ENCODE results near the gene PRTFDC1. TPM values are rescaled to one million over a fixed set of nuclear protein-coding genes. Genes with fewer than 3 reads are reported as not detected.
"Not testable (repeated sequence)": the region's sequence is repeated elsewhere in the genome, so short reads cannot be mapped to it uniquely, and the experiment has no call there.

The PRTFDC1 gene
- total RNA-seq, 1 experiment from 2014 or later = not detected

GRCh38 chr10:24969841-24970281 lies 17.5 kb upstream of the PRTFDC1 start:
- DNase-seq (ENCODE audit: low read depth, low spot score) (no peak), ATAC-seq (no peak)
- no peaks in the 10 kb centered on the region for H3K4me1 ChIP-seq (ENCODE audit: control insufficient read depth in 1 of 2, insufficient read depth in 2 of 2, low read length in 2 of 2)
- H2AFZ ChIP-seq (ENCODE audit: low read depth, low read length, poor library complexity, severe bottlenecking) = no peak overlapping the region
- no peak overlapping the region for H3K4me3 ChIP-seq (replicated peaks in 1 of 2; ENCODE audit: low read depth in 1 of 2, low read length in 2 of 2)
- H3K9me3 ChIP-seq (ENCODE audit: control insufficient read depth in 1 of 2, insufficient read depth in 1 of 2, low read depth in 1 of 2, low read length in 2 of 2) = no peaks in the 10 kb centered on the region
- no TSS peak for BruUV-seq (replicated peaks)
- TF ChIP-seq EZH2phosphoT487 (IDR thresholded peaks at IDR 0.05; ENCODE audit: borderline replicate concordance) (no peak), POLR2AphosphoS5 (IDR thresholded peaks at IDR 0.05; ENCODE audit: low read depth, low read length) (no peak), POLR2A (IDR thresholded peaks at IDR 0.05; ENCODE audit: borderline replicate concordance, extremely low read depth, insufficient read depth, insufficient read length) (no peak), EGR1 (IDR thresholded peaks at IDR 0.05; ENCODE audit: low read depth) (no peak)
- ChIA-PET RAD21 (ENCODE audit: low non-redundant PET in 1 of 2, low total read pairs in 2 of 2, uncharacterized antibody in 2 of 2, unreplicated experiment in 2 of 2) (no interaction called here), POLR2A (no interaction called here), CTCF (no interaction called here)
- no peak overlapping the region for H3K9ac ChIP-seq (ENCODE audit: low read length)
- H3K27ac ChIP-seq (ENCODE audit: low read depth, low read length) = no peak overlapping the region
- H3K36me3 ChIP-seq (ENCODE audit: control insufficient read depth in 1 of 2, insufficient read depth in 2 of 2, low read length in 2 of 2) = no peaks in the 10 kb centered on the region
- intact Hi-C loops (cut with micrococcal nuclease) = no loop called here
- H3K9me2 ChIP-seq (ENCODE audit: insufficient read depth) = no peaks in the 10 kb centered on the region
- no peak overlapping the region for H3K4me2 ChIP-seq (ENCODE audit: low read length)
- H3K79me2 ChIP-seq (ENCODE audit: insufficient read depth, low read length) = no peaks in the 10 kb centered on the region
- no peaks in the 10 kb centered on the region for H3K27me3 ChIP-seq (ENCODE audit: insufficient read depth, low read length)
- H4K20me1 ChIP-seq (ENCODE audit: insufficient read depth) = no peaks in the 10 kb centered on the region

GRCh38 chr10:24968951-24969350 lies 16.5 kb upstream of the PRTFDC1 start:
- H3K36me3 ChIP-seq (ENCODE audit: control insufficient read depth in 1 of 2, insufficient read depth in 2 of 2, low read length in 2 of 2); H3K79me2 ChIP-seq (ENCODE audit: insufficient read depth, low read length); H3K9ac ChIP-seq (ENCODE audit: low read length); H4K20me1 ChIP-seq (ENCODE audit: insufficient read depth); ATAC-seq; RAD21 ChIA-PET (ENCODE audit: low non-redundant PET in 1 of 2, low total read pairs in 2 of 2, uncharacterized antibody in 2 of 2, unreplicated experiment in 2 of 2); H3K9me3 ChIP-seq (ENCODE audit: control insufficient read depth in 1 of 2, insufficient read depth in 1 of 2, low read depth in 1 of 2, low read length in 2 of 2); H3K4me2 ChIP-seq (ENCODE audit: low read length); H3K27me3 ChIP-seq (ENCODE audit: insufficient read depth, low read length); intact Hi-C loops (cut with micrococcal nuclease); BruUV-seq (replicated peaks); H2AFZ ChIP-seq (ENCODE audit: low read depth, low read length, poor library complexity, severe bottlenecking); H3K4me3 ChIP-seq (replicated peaks in 1 of 2; ENCODE audit: low read depth in 1 of 2, low read length in 2 of 2); H3K27ac ChIP-seq (ENCODE audit: low read depth, low read length); H3K4me1 ChIP-seq (ENCODE audit: control insufficient read depth in 1 of 2, insufficient read depth in 2 of 2, low read length in 2 of 2); H3K9me2 ChIP-seq (ENCODE audit: insufficient read depth); DNase-seq (ENCODE audit: low read depth, low spot score); POLR2A ChIA-PET; CTCF ChIA-PET: not testable (repeated sequence)

GRCh38 chr10:24968349-24968748 lies 15.9 kb upstream of the PRTFDC1 start:
- no peak overlapping the region for H3K27ac ChIP-seq (ENCODE audit: low read depth, low read length)
- BruUV-seq (replicated peaks) = no TSS peak
- no peaks in the 10 kb centered on the region for H3K27me3 ChIP-seq (ENCODE audit: insufficient read depth, low read length)
- H3K36me3 ChIP-seq (ENCODE audit: control insufficient read depth in 1 of 2, insufficient read depth in 2 of 2, low read length in 2 of 2) = no peaks in the 10 kb centered on the region
- H3K9ac ChIP-seq (ENCODE audit: low read length) = no peak overlapping the region
- H3K4me1 ChIP-seq (ENCODE audit: control insufficient read depth in 1 of 2, insufficient read depth in 2 of 2, low read length in 2 of 2) = peaks cover 5 to 8% of the 10 kb centered on the region in 2 experiments
- no peaks in the 10 kb centered on the region for H3K9me3 ChIP-seq (ENCODE audit: control insufficient read depth in 1 of 2, insufficient read depth in 1 of 2, low read depth in 1 of 2, low read length in 2 of 2)
- H4K20me1 ChIP-seq (ENCODE audit: insufficient read depth) = no peaks in the 10 kb centered on the region
- H3K9me2 ChIP-seq (ENCODE audit: insufficient read depth) = no peaks in the 10 kb centered on the region
- H2AFZ ChIP-seq (ENCODE audit: low read depth, low read length, poor library complexity, severe bottlenecking) = no peak overlapping the region
- ChIA-PET POLR2A (no interaction called here), CTCF (no interaction called here), RAD21 (ENCODE audit: low non-redundant PET in 1 of 2, low total read pairs in 2 of 2, uncharacterized antibody in 2 of 2, unreplicated experiment in 2 of 2) (no interaction called here)
- H3K4me2 ChIP-seq (ENCODE audit: low read length) = no peak overlapping the region
- no peak overlapping the region for H3K4me3 ChIP-seq (replicated peaks in 1 of 2; ENCODE audit: low read depth in 1 of 2, low read length in 2 of 2)
- intact Hi-C loops (cut with micrococcal nuclease) = no loop called here
- no peaks in the 10 kb centered on the region for H3K79me2 ChIP-seq (ENCODE audit: insufficient read depth, low read length)
- DNase-seq (ENCODE audit: low read depth, low spot score) (no peak), ATAC-seq (no peak)
- TF ChIP-seq RAD21 (IDR thresholded peaks at IDR 0.05; ENCODE audit: low read depth) (no peak), REST (IDR thresholded peaks at IDR 0.05; ENCODE audit: low read depth) (no peak), ATF3 (IDR thresholded peaks at IDR 0.05) (no peak), POLR2A (IDR thresholded peaks at IDR 0.05; ENCODE audit: borderline replicate concordance, extremely low read depth, insufficient read depth, insufficient read length) (no peak), ZFX (IDR thresholded peaks at IDR 0.05) (no peak), SIN3A (IDR thresholded peaks at IDR 0.05; ENCODE audit: low read depth) (no peak), CEBPB (IDR thresholded peaks at IDR 0.05; ENCODE audit: low read depth) (no peak), SP1 (IDR thresholded peaks at IDR 0.05; ENCODE audit: low read depth) (no peak), CBX3 (IDR thresholded peaks at IDR 0.05; ENCODE audit: low read depth) (no peak), EGR1 (IDR thresholded peaks at IDR 0.05; ENCODE audit: low read depth) (no peak), FOSL1 (IDR thresholded peaks at IDR 0.05; ENCODE audit: low read depth) (no peak)

Measured in HCT116 (cell line).